Activated CD4-positive, CD25-positive, alpha-beta regulatory T cell (primary cell): ENCODE results near the gene KDM7A.
"Not testable (repeated sequence)": the region's sequence is repeated elsewhere in the genome, so short reads cannot be mapped to it uniquely, and the experiment has no call there.

Source experiments
- DNase-seq, 4 experiments: peaks; one replicate each; lab custom pipeline; 2025; lab: John Stamatoyannopoulos, UW

KDM7A gene

GRCh38 chr7:140160308-140160707 is 16.5 kb downstream of the KDM7A start:
- no peak for DNase-seq

GRCh38 chr7:140159497-140159896 is 17.3 kb downstream of the KDM7A start:
- no peak for DNase-seq

- no peak for DNase-seq
Observed at GRCh38 chr7:140156460-140157080, 20.2 kb downstream of the KDM7A start.

GRCh38 chr7:140155428-140155827 is 21.4 kb downstream of the KDM7A start:
- DNase-seq = no peak

- no peak for DNase-seq
Observed at GRCh38 chr7:140153666-140154161, 23.1 kb downstream of the KDM7A start.

GRCh38 chr7:140146574-140146973 is 30.2 kb downstream of the KDM7A start:
- DNase-seq = no peak

- no peak for DNase-seq
Observed at GRCh38 chr7:140145709-140146108, 31.1 kb downstream of the KDM7A start.

GRCh38 chr7:140144821-140145220 is 32.0 kb downstream of the KDM7A start:
- no peak for DNase-seq

- DNase-seq = no peak
Observed at GRCh38 chr7:140143997-140144396, 32.8 kb downstream of the KDM7A start.

- no peak for DNase-seq
Observed at GRCh38 chr7:140142031-140142430, 34.8 kb downstream of the KDM7A start.

- DNase-seq = no peak
Observed at GRCh38 chr7:140141256-140141655, 35.5 kb downstream of the KDM7A start.

GRCh38 chr7:140137078-140137477 is 39.7 kb downstream of the KDM7A start:
- no peak for DNase-seq

- DNase-seq = no peak
Observed at GRCh38 chr7:140136073-140136472, 40.7 kb downstream of the KDM7A start.

GRCh38 chr7:140134039-140134438 is 42.7 kb downstream of the KDM7A start:
- no peak for DNase-seq

- DNase-seq = no peak
Observed at GRCh38 chr7:140127360-140128127, 49.2 kb downstream of the KDM7A start.

- no peak for DNase-seq
Observed at GRCh38 chr7:140126435-140127034, 50.2 kb downstream of the KDM7A start.

GRCh38 chr7:140122965-140123364 is 53.8 kb downstream of the KDM7A start:
- no peak for DNase-seq

- DNase-seq = no peak
Observed at GRCh38 chr7:140121326-140121725, 55.5 kb downstream of the KDM7A start.

- DNase-seq = not testable (repeated sequence)
Observed at GRCh38 chr7:140114817-140115216, 62.0 kb downstream of the KDM7A start.

- DNase-seq = not testable (repeated sequence)
Observed at GRCh38 chr7:140108777-140109176, 68.0 kb downstream of the KDM7A start.

GRCh38 chr7:140096459-140096858 is 80.3 kb downstream of the KDM7A start:
- no peak for DNase-seq

GRCh38 chr7:140093375-140093774 is 83.4 kb downstream of the KDM7A start:
- DNase-seq = no peak

- no peak for DNase-seq
Observed at GRCh38 chr7:140085447-140085846, 91.3 kb downstream of the KDM7A start.
